Karpas-422 (cell line): ENCODE measurements around the gene USP3. TPM values are rescaled to one million over a fixed set of nuclear protein-coding genes. Genes with fewer than 3 reads are reported as not detected.

ENCODE experiments used
- DNase-seq: peaks from one replicate; pipeline ENCODE4 v3.0.0-alpha.2; 2015
- H2AFZ ChIP-seq: fragments of 200-600 bp; sonication (generic); 2 replicates; pipeline ENCODE4 v1.6.1; 2014; ENCODE audit warnings: antibody characterized with exemption, low read length, mixed read lengths
- H3K27ac ChIP-seq: fragments of 200-600 bp; sonication (generic); 2 replicates; pipeline ENCODE4 v1.5.1; 2014; ENCODE audit warnings: mild to moderate bottlenecking, low read length, moderate library complexity
- H3K27me3 ChIP-seq: fragments of 200-600 bp; sonication (generic); 2 replicates; pipeline ENCODE4 v1.6.1; 2014; ENCODE audit warnings: low read length, mixed read lengths
- H3K36me3 ChIP-seq: fragments of 200-600 bp; sonication (generic); 2 replicates; pipeline ENCODE4 v1.6.1; 2014; ENCODE audit warnings: low read length, mixed read lengths; ENCODE audit not compliant: insufficient read depth
- H3K4me1 ChIP-seq: fragments of 200-600 bp; sonication (generic); 2 replicates; pipeline ENCODE4 v1.6.1; 2014; ENCODE audit warnings: mild to moderate bottlenecking, low read length, mixed read lengths
- H3K4me2 ChIP-seq: fragments of 200-600 bp; sonication (generic); 2 replicates; pipeline ENCODE4 v1.6.1; 2014; ENCODE audit warnings: low read length, low read depth, mild to moderate bottlenecking; ENCODE audit not compliant: poor library complexity, severe bottlenecking
- H3K4me3 ChIP-seq: fragments of 200-600 bp; sonication (generic); 2 replicates; pipeline ENCODE4 v1.5.1; 2014; ENCODE audit warnings: mild to moderate bottlenecking, antibody characterized with exemption, low read length, mixed read lengths
- H3K79me2 ChIP-seq: fragments of 200-600 bp; sonication (generic); 2 replicates; pipeline ENCODE4 v1.6.1; 2014; ENCODE audit warnings: mild to moderate bottlenecking, low read length, mixed read lengths
- H3K9ac ChIP-seq: fragments of 200-600 bp; sonication (generic); 2 replicates; pipeline ENCODE4 v1.6.0; 2014; ENCODE audit warnings: low read length
- H3K9me2 ChIP-seq: fragments of 200-600 bp; sonication (generic), shearing (Covaris generic); replicated peaks from 2 replicates; pipeline ENCODE4 v1.6.0; 2014; ENCODE audit warnings: mild to moderate bottlenecking, low read length, moderate library complexity; ENCODE audit not compliant: insufficient read depth
- H3K9me3 ChIP-seq: fragments of 300-700, 200-600 bp; sonication (generic); 2 replicates; pipeline ENCODE4 v1.6.1; 2014; ENCODE audit warnings: low read length, mixed read lengths
- H4K20me1 ChIP-seq: fragments of 200-600 bp; sonication (generic); 2 replicates; pipeline ENCODE4 v1.6.1; 2014; ENCODE audit warnings: mild to moderate bottlenecking, antibody characterized with exemption, low read length, low read depth; ENCODE audit not compliant: insufficient read depth
- total RNA-seq: library from RNA; depleted of rRNA; stranded (reverse); fragments of >200 nt; shearing (Covaris generic); gene quantifications from 2 replicates; pipeline ENCODE4 v1.2.3, GENCODE V29; 2014; ENCODE audit warnings: low replicate concordance

Gene USP3
- total RNA-seq, 1 experiment from 2014 or later: 15.4 TPM

DNA sequence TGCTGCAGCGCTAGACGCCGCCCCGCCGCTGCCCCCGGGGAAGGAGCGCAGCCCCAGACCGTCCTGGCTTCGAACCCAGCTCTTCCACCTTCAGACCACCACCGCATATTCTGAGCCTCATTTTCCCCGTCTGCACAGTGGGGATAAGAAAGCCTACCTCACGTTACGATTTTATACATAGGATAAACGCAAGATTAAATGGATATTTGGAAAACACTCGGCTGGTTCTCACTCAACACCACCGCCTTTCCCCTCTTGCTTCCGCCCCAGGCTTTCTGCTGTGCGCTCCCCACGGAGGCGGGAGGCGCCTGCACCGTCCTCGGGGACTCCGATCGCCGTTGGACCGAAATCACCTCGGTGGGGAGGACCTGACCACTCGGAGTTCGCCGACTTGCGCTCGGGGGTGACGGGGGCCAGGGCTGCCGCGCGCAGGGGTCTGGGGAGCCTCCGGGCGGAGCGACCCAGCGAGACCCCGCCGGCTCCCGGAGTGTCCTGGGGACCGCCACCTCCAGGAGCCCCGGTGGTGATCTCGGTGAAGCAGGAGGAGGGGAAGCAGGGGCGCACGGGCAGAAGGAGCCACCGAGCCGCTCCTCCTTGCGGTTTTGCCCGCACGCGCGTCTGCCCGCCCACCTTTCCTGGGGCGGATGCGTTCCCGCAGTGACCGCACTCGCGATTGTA lies 96.8 kb downstream of the USP3 start:
- Histone ChIP-seq H3K36me3 (no peaks in the 10 kb centered on the region), H3K27me3 (no peaks in the 10 kb centered on the region), H3K9me2 (no peaks in the 10 kb centered on the region), H2AFZ (peak overlapping the region; percentile 63; the same call in 1 of the 2 replicates), H3K9ac (peak overlapping the region; percentile 78), H3K79me2 (peaks cover 15% of the 10 kb centered on the region), H3K4me2 (peak overlapping the region; percentile 73), H4K20me1 (peaks cover 7% of the 10 kb centered on the region; the same call in 1 of the 2 replicates), H3K4me3 (peak overlapping the region; percentile 90), H3K4me1 (peaks cover 83% of the 10 kb centered on the region), H3K27ac (peak overlapping the region; percentile 79), H3K9me3 (no peaks in the 10 kb centered on the region)
- DNase-seq: no peak

DNA sequence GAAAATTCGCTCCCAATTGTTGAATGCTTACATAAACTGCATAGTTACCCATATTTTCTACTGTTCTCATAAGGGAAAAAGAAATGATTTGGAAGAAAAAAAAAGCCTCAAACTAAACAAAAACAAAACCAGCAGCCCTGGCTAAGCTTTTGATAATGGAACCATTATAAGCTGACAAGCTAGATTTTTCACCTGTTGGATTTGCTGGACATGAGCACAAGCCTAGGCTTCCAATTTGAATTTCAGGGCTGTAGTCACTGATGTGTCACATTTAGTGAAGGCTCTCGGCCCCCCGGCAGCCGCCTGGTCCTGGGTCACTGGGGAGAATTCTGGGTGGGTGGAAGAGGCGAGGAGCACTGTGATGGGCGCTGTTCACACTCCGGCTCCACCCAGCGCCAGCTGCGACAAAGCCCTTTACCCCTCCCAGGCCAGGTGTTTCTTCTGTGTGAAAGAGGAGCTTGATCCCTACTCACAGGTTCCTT lies 97.4 kb downstream of the USP3 start:
- peak overlapping the region; percentile 73 for H3K4me2 ChIP-seq
- H3K4me3 ChIP-seq: peak overlapping the region; percentile 90
- no peaks in the 10 kb centered on the region for H3K9me3 ChIP-seq
- peaks cover 78% of the 10 kb centered on the region for H3K4me1 ChIP-seq
- H3K27me3 ChIP-seq: no peaks in the 10 kb centered on the region
- DNase-seq: peak; percentile 78
- peaks cover 7% of the 10 kb centered on the region; the same call in 1 of the 2 replicates for H4K20me1 ChIP-seq
- no peaks in the 10 kb centered on the region for H3K9me2 ChIP-seq
- H3K79me2 ChIP-seq: peaks cover 11% of the 10 kb centered on the region
- H3K27ac ChIP-seq: peak overlapping the region; percentile 79
- no peak overlapping the region for H2AFZ ChIP-seq
- peak overlapping the region; percentile 78 for H3K9ac ChIP-seq
- no peaks in the 10 kb centered on the region for H3K36me3 ChIP-seq

DNA sequence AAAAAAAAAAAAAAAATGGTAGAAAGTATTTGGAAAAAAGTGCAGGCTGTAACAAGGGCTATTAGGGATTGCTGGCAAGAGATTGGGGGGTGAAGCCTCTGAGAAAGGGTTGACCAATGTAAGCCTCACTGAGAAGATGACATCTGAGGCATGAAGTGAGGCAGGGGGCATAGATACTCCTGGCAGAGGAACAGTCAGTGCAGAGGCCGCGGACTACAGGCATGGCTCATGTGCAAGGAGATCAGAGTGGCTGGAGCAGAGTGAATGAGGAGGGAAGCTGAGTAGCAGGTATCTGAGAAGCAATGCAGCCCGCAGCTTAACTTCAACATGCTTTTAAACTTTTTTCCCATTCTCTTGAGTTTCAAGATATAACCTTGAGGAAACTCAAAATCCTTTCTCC lies 98.2 kb downstream of the USP3 start:
- H3K36me3 ChIP-seq: peaks cover under 1% of the 10 kb centered on the region; the same call in 1 of the 2 replicates
- H3K4me3 ChIP-seq: peak overlapping the region; percentile 20; the same call in 1 of the 2 replicates
- H3K9ac ChIP-seq: no peak overlapping the region
- peaks cover 11% of the 10 kb centered on the region for H3K79me2 ChIP-seq
- no peak overlapping the region for H2AFZ ChIP-seq
- no peaks in the 10 kb centered on the region for H3K27me3 ChIP-seq
- no peaks in the 10 kb centered on the region for H3K9me2 ChIP-seq
- peaks cover 75% of the 10 kb centered on the region for H3K4me1 ChIP-seq
- peak overlapping the region; percentile 79 for H3K27ac ChIP-seq
- H3K9me3 ChIP-seq: no peaks in the 10 kb centered on the region
- H4K20me1 ChIP-seq: peaks cover 7% of the 10 kb centered on the region; the same call in 1 of the 2 replicates
- peak overlapping the region; percentile 73 for H3K4me2 ChIP-seq
- no peak for DNase-seq

DNA sequence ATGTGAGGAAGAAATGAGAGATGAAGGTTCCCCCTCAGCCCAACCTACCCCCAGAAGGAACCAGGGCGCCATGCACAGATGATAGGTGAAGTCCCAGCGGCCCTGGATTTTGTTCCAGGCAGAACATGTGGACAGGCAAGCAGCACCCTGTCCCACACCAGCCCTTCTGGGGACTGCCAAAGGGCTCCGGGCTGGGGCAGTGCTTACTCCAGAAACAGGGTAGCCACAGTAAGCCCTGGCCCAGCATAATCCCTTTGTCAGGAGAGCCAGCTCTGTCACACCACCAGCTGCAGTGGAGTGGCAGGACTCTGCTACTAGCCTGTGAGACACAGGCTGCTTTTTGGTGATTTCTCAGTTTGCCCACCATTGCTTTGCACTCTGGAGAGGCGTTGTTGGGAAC lies 99.1 kb downstream of the USP3 start:
- H3K79me2 ChIP-seq: peaks cover 11% of the 10 kb centered on the region
- H3K4me1 ChIP-seq: peaks cover 72% of the 10 kb centered on the region
- peaks cover 7% of the 10 kb centered on the region; the same call in 1 of the 2 replicates for H3K36me3 ChIP-seq
- H4K20me1 ChIP-seq: peaks cover 7% of the 10 kb centered on the region; the same call in 1 of the 2 replicates
- no peaks in the 10 kb centered on the region for H3K9me3 ChIP-seq
- no peak for DNase-seq
- peak overlapping the region; percentile 28 for H3K4me3 ChIP-seq
- no peaks in the 10 kb centered on the region for H3K9me2 ChIP-seq
- H3K4me2 ChIP-seq: peak overlapping the region; percentile 73
- H3K9ac ChIP-seq: 0 out of 2 replicates have a peak overlapping the region, but pooled peaks have one; percentile 16
- no peak overlapping the region for H2AFZ ChIP-seq
- H3K27ac ChIP-seq: peak overlapping the region; percentile 79
- H3K27me3 ChIP-seq: no peaks in the 10 kb centered on the region

DNA sequence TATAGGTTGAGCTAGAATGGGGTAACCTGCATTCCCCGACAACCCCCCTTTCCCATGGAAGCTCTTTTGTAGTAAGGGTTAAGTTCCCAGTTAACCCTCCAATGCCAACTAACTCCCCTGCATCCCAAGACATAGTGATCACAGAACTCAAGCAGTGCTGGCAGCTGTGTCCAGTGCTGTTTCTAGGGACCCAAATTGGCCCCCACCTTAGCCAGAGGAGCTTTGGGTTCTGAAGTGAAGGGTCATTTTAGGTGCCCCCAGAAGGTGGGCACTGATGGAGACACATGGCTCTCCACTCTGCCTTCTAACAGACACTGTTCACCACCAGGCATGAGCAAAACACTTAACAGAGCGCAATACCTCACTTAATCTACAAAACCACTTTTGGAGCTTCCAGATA lies 99.9 kb downstream of the USP3 start:
- Histone ChIP-seq H4K20me1 (peaks cover 10% of the 10 kb centered on the region; the same call in 1 of the 2 replicates), H3K4me1 (peaks cover 64% of the 10 kb centered on the region)

DNA sequence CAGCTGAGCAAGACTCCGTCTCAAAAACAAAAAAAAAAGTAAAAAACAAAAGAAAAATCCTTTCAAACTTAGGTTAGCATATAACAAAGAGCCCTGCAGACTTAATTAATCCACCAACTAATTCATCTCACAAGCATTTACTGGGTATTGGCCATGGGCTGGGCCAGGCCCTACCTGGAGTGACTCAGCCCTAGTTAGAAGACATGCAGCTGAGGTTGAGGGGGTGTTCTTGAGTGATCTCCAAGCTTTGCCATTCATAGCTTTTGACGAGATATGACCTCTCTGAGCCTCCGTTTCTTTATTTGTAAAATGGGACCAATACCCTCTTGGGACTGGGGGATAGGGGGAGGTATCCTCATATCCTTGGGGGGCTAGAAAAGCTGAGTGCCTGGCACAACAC lies 100.6 kb downstream of the USP3 start:
- peaks cover 62% of the 10 kb centered on the region for H3K4me1 ChIP-seq
- DNase-seq: no peak
- no peak overlapping the region for H3K9ac ChIP-seq
- no peak overlapping the region for H3K4me2 ChIP-seq
- H3K27me3 ChIP-seq: no peaks in the 10 kb centered on the region
- no peak overlapping the region for H2AFZ ChIP-seq
- H3K9me3 ChIP-seq: no peaks in the 10 kb centered on the region
- H4K20me1 ChIP-seq: peaks cover 13% of the 10 kb centered on the region; the same call in 1 of the 2 replicates
- H3K36me3 ChIP-seq: peaks cover 19% of the 10 kb centered on the region
- no peak overlapping the region for H3K4me3 ChIP-seq
- no peak overlapping the region for H3K27ac ChIP-seq
- no peaks in the 10 kb centered on the region for H3K9me2 ChIP-seq
- H3K79me2 ChIP-seq: peaks cover 8% of the 10 kb centered on the region

More for the DNA sequence above, 99.9 kb downstream of the USP3 start:
- Histone ChIP-seq H3K27ac (peak overlapping the region; percentile 79), H3K79me2 (peaks cover 11% of the 10 kb centered on the region), H3K4me2 (peak overlapping the region; percentile 73), H3K36me3 (peaks cover 14% of the 10 kb centered on the region; the same call in 1 of the 2 replicates), H3K27me3 (no peaks in the 10 kb centered on the region), H3K9ac (no peak overlapping the region), H2AFZ (no peak overlapping the region), H3K9me2 (no peaks in the 10 kb centered on the region), H3K4me3 (peak overlapping the region; percentile 28; the same call in 1 of the 2 replicates), H3K9me3 (no peaks in the 10 kb centered on the region)
- DNase-seq: no peak

DNA sequence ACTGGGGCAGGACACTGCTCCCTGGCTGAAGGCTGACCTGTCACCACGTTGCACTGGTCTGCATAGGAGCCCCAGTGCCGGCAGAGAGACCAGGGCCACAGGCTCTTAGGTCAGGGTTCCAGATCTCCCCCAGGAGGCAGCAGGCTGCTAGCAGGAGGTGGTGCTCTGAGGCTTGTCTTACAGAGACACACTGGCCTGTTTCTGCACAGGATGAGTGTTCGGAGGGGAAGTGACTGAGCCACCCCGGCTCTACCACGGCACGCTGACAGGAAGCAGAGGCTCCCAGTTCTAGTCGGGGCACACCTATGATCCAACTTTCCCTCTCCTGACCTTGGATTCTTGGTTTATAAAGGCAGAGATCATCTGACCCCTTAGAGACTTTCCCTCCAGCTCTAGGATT lies 101.4 kb downstream of the USP3 start:
- no peak for DNase-seq
- peaks cover 3% of the 10 kb centered on the region; the same call in 1 of the 2 replicates for H3K79me2 ChIP-seq
- H3K9me2 ChIP-seq: no peaks in the 10 kb centered on the region
- no peak overlapping the region for H3K9ac ChIP-seq
- no peak overlapping the region for H3K27ac ChIP-seq
- H3K36me3 ChIP-seq: peaks cover 19% of the 10 kb centered on the region
- no peak overlapping the region for H2AFZ ChIP-seq
- no peaks in the 10 kb centered on the region for H3K27me3 ChIP-seq
- no peaks in the 10 kb centered on the region for H3K9me3 ChIP-seq
- H3K4me1 ChIP-seq: peaks cover 64% of the 10 kb centered on the region
- no peak overlapping the region for H3K4me2 ChIP-seq
- H3K4me3 ChIP-seq: no peak overlapping the region
- H4K20me1 ChIP-seq: peaks cover 13% of the 10 kb centered on the region; the same call in 1 of the 2 replicates

DNA sequence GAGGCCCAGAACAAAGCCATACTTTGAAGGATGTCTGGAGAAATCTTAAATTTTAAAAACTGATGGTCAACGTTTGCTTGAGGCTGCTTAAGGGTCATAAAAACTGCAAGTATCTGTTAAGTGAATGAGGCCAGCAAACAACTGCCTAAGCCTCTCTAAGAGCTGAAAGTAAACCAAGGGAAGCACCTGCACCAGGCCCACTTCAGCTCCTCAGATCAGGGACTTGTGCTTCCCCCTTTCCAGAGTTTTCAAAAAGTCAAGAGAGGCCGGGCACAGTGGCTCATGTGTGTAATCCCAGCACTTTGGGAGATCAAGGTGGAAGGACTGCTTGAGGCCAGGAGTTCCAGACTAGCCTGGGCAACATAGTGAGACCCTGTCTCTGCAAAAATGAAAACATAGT lies 101.9 kb downstream of the USP3 start:
- H3K4me3 ChIP-seq: no peak overlapping the region
- no peak overlapping the region for H3K9ac ChIP-seq

More for the DNA sequence above, 101.9 kb downstream of the USP3 start:
- peaks cover 3% of the 10 kb centered on the region; the same call in 1 of the 2 replicates for H3K79me2 ChIP-seq
- no peak for DNase-seq
- H4K20me1 ChIP-seq: peaks cover 13% of the 10 kb centered on the region; the same call in 1 of the 2 replicates
- no peak overlapping the region for H2AFZ ChIP-seq
- no peaks in the 10 kb centered on the region for H3K27me3 ChIP-seq
- H3K27ac ChIP-seq: no peak overlapping the region
- H3K4me1 ChIP-seq: peaks cover 65% of the 10 kb centered on the region
- no peak overlapping the region for H3K4me2 ChIP-seq
- H3K9me3 ChIP-seq: no peaks in the 10 kb centered on the region
- H3K36me3 ChIP-seq: peaks cover 19% of the 10 kb centered on the region
- no peaks in the 10 kb centered on the region for H3K9me2 ChIP-seq
